Transverse colon (tissue), 4 donors: ENCODE measurements around the gene POU2F3. TPM values are rescaled to one million over a fixed set of nuclear protein-coding genes. Genes with fewer than 3 reads are reported as not detected.

Source experiments
- DNase-seq: peaks from one replicate; pipeline ENCODE4 v3.0.0-alpha.2; 2019
- H3K27ac ChIP-seq, 4 donors: fragments of 200-600 bp; sonication (generic); 2 replicates each; pipeline ENCODE4 v1.5.1; 2016 to 2018; ENCODE audit warnings: inconsistent platforms in 4 of 4
- H3K27me3 ChIP-seq: fragments of 200-600 bp; sonication (generic); 2 replicates; pipeline ENCODE4 v1.5.1; 2017; ENCODE audit warnings: inconsistent platforms
- H3K36me3 ChIP-seq, 4 donors: fragments of 200-600 bp; sonication (generic); 2 replicates each; pipeline ENCODE4 v1.5.1; 2017 to 2019; ENCODE audit warnings: inconsistent platforms in 4 of 4
- H3K4me1 ChIP-seq, 4 donors: fragments of 200-600 bp; sonication (generic); 2 replicates each; pipeline ENCODE4 v1.5.1; 2017 to 2020; ENCODE audit warnings: inconsistent platforms in 4 of 4
- H3K4me3 ChIP-seq, 4 donors: fragments of 200-600 bp; sonication (generic); 1 replicate in 1 of 4; 2 replicates in 3 of 4; pipeline versions ENCODE4 v1.5.1 to v1.6.1; 2017 to 2019; ENCODE audit warnings: inconsistent platforms in 4 of 4
- H3K9me3 ChIP-seq, 2 donors: fragments of 200-600 bp; sonication (generic); 2 replicates each; pipeline ENCODE4 v1.5.1; 2017 to 2019; ENCODE audit warnings: inconsistent platforms in 2 of 2
- CTCF ChIP-seq, 5 experiments: fragments of 200-600 bp in 3 of 5; fragments of 450-650 bp in 2 of 5; sonication (generic) in 3 of 5; IDR thresholded peaks; 1 replicate in 2 of 5; 2 replicates in 3 of 5; pipeline ENCODE4 v1.5.1; 2016 to 2017; ENCODE audit warnings: antibody characterized with exemption in 5 of 5, inconsistent platforms in 3 of 5, mild to moderate bottlenecking in 2 of 5, moderate library complexity in 1 of 5
- EP300 ChIP-seq: sonication (generic); formaldehyde crosslinking; IDR thresholded peaks from one replicate; pipeline ENCODE4 v1.6.1; 2017; ENCODE audit warnings: antibody characterized with exemption, low read depth
- POLR2A ChIP-seq: fragments of 450-650 bp; IDR thresholded peaks from one replicate; pipeline ENCODE4 v1.6.1; 2016; ENCODE audit warnings: antibody characterized with exemption, mild to moderate bottlenecking, moderate library complexity
- POLR2AphosphoS5 ChIP-seq, 3 donors: sonication (generic); formaldehyde crosslinking; IDR thresholded peaks; one replicate each; pipeline ENCODE4 v1.6.1; 2016; ENCODE audit warnings: antibody characterized with exemption in 3 of 3
- WGBS, 2 donors: methylation state at CpG; one replicate each; pipeline ENCODE4 v1.1.5; 2018; ENCODE audit warnings: low coverage in 1 of 2; 5-methylcytosine and 5-hydroxymethylcytosine counted together
- in situ Hi-C, 4 donors: fragments of 200-750 bp; cut with MboI; loops; one replicate each; pipeline versions ENCODE4 v1.15.0 to v1.15.1; 2017; ENCODE audit warnings: low sequenced_read_pairs in 3 of 4, low pct_ligation_motif_present in 1 of 4, low pct_unique_long_range_greater_than_20kb in 1 of 4
- intact Hi-C: fragments of 100-400 bp; cut with DNase I; formaldehyde crosslinking; loops from one replicate; pipeline ENCODE4 v1.15.1; 2023; ENCODE audit warnings: low total_unique reads
- total RNA-seq, 4 donors: library from RNA; depleted of rRNA; stranded (reverse); fragments of >200 nt; gene quantifications; one replicate each; pipeline ENCODE4 v1.1.0, GENCODE V29; 2016

Gene POU2F3
- total RNA-seq, 4 donors from 2014 or later: 1.9 to 2.2 TPM; not detected in 2

GRCh38 chr11:120260616-120261015, 20.7 kb downstream of the POU2F3 start:
- in situ Hi-C loops (no loop called here), intact Hi-C loops (no loop called here)
- Histone ChIP-seq H3K27me3 (peaks cover 36% of the 10 kb centered on the region), H3K36me3 (no peaks in the 10 kb centered on the region), H3K4me1 (no peaks in the 10 kb centered on the region), H3K4me3 (no peak overlapping the region), H3K9me3 (no peaks in the 10 kb centered on the region), H3K27ac (no peak overlapping the region)
- no peak for TF ChIP-seq EP300
- TF ChIP-seq CTCF (IDR thresholded peaks at IDR 0.05): no peak
- no peak for TF ChIP-seq POLR2A
- TF ChIP-seq POLR2AphosphoS5 (IDR thresholded peaks at IDR 0.05): no peak
- no peak for DNase-seq
- WGBS, 2 donors: 79 to 80% methylated on average over 2 to 7 of the region's 7 CpGs

- peaks cover 29% of the 10 kb centered on the region for H3K27me3 ChIP-seq
- intact Hi-C loops (no loop called here), in situ Hi-C loops (no loop called here)
- no peak overlapping the region for H3K4me3 ChIP-seq
- DNase-seq: no peak
- no peak overlapping the region for H3K27ac ChIP-seq
- H3K9me3 ChIP-seq: no peaks in the 10 kb centered on the region
- H3K4me1 ChIP-seq: no peaks in the 10 kb centered on the region
- no peaks in the 10 kb centered on the region for H3K36me3 ChIP-seq
- TF ChIP-seq POLR2AphosphoS5 (IDR thresholded peaks at IDR 0.05) (no peak), EP300 (no peak), POLR2A (no peak), CTCF (IDR thresholded peaks at IDR 0.05) (no peak)
These were observed 21.4 kb downstream of the POU2F3 start for GRCh38 chr11:120261321-120261720.

- no peak overlapping the region for H3K4me3 ChIP-seq
- no peak for TF ChIP-seq POLR2A
- no peak for TF ChIP-seq EP300
- no peak for TF ChIP-seq CTCF (IDR thresholded peaks at IDR 0.05)
- no peak for TF ChIP-seq POLR2AphosphoS5 (IDR thresholded peaks at IDR 0.05)
- H3K27me3 ChIP-seq: peaks cover 27% of the 10 kb centered on the region
- intact Hi-C loops: no loop called here
- no peak for DNase-seq
- H3K4me1 ChIP-seq: no peaks in the 10 kb centered on the region
- 55 to 63% methylated on average over 2 to 3 of the region's 3 CpGs for whole genome bisulfite sequencing, 2 donors
- H3K9me3 ChIP-seq: no peaks in the 10 kb centered on the region
- no peaks in the 10 kb centered on the region for H3K36me3 ChIP-seq
- in situ Hi-C loops: no loop called here
- no peak overlapping the region for H3K27ac ChIP-seq
These were observed 22.0 kb downstream of the POU2F3 start for GRCh38 chr11:120261931-120262330.

- in situ Hi-C loops: no loop called here
- Histone ChIP-seq H3K9me3 (no peaks in the 10 kb centered on the region), H3K27ac (no peak overlapping the region), H3K27me3 (peaks cover 26% of the 10 kb centered on the region), H3K4me3 (no peak overlapping the region), H3K36me3 (no peaks in the 10 kb centered on the region), H3K4me1 (no peaks in the 10 kb centered on the region)
- 83 to 100% methylated on average over 1 to 2 of the region's 2 CpGs for WGBS, 2 donors
- no peak for TF ChIP-seq CTCF (IDR thresholded peaks at IDR 0.05)
- no peak for TF ChIP-seq POLR2AphosphoS5 (IDR thresholded peaks at IDR 0.05)
- TF ChIP-seq POLR2A: no peak
- intact Hi-C loops: no loop called here
- DNase-seq: no peak
These were observed 27.4 kb downstream of the POU2F3 start for GRCh38 chr11:120267319-120267718.
